CD1c-positive myeloid dendritic cell (primary cell): ENCODE results near the gene PPIG.
"Not testable (repeated sequence)": the region's sequence is repeated elsewhere in the genome, so short reads cannot be mapped to it uniquely, and the experiment has no call there.

Experiments
- DNase-seq: peaks from one replicate; pipeline ENCODE4 v3.0.0-alpha.2; 2016; ENCODE audit errors: extremely low spot score

The PPIG gene

DNA sequence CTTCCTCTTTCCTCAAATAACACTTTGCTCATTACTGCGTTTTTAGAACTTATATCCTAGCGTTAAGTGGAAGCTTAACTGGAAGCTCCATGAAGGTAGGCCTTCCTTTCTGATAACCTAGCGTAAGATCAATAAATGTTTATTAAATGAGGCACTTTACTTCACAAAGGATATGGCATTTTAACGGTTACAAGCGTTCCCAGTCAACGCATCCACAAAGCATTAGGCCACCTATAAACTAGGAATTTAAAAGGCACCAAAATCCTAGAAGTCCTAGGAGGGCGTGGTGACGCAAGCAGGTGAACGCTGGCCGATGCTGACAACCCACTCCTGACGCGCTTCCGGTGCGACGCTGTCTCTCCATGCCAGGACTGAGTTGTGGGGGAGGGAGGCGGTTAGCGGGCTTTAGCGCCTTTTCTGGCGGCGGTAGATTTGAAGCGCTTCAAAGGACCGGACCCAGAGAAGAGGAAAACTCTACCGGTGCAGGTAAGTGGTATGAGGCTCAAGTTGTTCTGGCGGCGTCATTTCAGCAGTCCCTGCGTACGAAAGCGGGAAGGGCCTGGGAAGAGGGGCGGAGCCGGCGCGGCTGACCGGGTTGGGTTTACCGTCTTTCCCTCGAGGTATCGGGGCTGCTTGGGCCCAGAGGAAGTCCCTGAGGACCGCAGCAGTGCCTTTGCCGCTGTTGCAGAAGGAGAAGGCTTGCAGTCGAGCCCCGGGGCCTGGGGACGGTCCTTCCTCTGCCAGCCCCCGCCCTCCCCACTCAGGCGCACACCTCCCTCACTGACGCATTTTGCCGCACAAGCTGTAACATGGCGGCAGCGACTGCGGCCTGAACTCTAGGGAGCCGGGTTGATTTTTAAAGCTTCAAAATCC, at the start of gene PPIG:
Gene PPIG (plus strand): TSS at position 347 of the 873 bp plus-strand sequence. CDS start 19,691 bp downstream, outside the sequence.
- DNase-seq: peak; percentile 94

DNA sequence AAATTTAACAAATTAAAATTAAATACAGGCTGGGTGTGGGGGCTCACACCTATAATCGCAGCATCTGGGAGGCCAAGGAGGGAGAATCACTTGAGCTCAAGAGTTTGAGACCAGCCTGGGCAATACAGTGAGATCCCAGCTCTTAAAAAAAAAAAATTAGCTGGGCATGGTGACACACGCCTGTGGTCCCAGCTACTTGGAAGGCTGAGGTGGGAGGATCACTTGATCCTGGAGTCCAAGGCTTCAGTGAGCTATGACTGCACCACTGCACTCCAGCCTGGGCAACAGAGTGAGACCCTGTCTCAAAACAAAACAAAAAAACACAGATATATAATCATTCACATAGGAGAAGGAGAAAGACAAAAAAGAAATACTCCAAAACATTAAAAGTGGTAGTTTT, 44.7 kb upstream of the PPIG start:
- not testable (repeated sequence) for DNase-seq

DNA sequence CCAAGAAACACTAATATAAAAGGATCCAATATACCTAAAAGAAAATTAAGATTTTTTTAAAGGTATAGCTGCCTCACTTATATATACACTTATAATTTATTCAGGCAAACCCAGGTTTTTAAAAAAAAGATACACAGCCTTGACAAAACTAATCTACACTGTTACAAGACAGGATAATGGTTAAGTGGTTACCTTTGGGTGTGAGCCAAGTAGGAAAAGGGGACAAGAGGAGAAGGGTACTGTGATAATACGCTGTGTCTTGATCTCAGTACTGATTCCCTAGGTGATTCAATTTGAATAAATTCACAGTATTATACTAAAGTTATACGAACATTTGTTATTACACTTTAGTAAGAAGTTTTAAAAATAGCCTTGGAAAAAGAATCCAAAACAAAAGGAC, 44.0 kb upstream of the PPIG start:
- DNase-seq: no peak

DNA sequence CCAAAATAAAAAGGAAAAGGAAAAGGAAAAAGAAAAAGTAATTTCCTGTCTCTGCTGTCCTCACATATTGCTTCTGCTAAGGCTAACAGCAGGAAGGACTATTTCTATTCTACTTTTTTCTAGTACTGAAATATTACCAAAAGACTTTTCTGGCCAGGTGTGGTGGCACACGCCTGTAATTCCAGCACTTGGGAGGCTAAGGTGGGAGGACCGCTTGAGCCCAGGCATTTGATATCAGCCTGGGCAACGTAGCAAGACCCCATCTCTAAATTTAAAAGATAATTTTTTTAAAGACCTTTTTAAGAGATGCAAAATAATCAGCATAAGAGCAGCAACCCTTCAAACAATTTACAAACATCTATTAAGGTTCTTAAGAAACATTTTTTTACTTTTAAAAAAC, 41.7 kb upstream of the PPIG start:
- no peak for DNase-seq

DNA sequence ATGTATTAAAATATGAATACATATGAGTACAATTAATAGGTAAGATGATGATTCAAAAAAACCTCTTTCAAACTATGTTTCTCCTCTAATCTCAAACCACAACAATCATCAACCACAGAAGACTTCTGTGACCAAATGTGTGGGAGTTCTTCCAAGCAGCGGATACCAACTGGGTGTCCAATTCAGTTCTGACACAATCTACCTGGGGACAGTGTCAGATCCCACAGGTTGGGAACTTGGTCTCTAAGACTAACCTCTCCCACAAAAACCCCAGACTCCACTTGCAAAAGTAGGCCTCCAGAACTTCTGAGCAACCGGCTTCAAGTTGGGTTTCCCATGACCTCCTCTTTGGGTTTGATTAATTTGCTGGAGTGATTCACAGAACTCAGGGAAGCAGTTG, 37.4 kb upstream of the PPIG start:
- no peak for DNase-seq

DNA sequence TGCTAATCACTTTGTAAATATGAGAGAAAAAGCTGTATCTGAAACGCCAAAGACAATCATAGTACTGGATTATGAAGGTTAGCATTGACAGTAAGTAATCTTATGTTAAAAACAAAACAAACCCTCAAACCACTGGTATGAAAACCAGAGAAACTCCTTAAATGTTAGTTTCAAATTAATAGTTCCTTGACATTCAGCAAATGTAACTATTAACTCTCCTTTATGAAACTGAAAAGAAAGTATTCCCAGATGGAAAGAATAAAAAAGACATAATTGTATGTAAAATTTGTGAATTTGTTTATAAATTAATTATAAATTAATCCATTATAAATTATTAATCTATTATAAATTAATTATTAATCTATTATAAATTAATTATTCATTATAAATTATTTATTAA, 22.8 kb upstream of the PPIG start:
- DNase-seq: no peak

DNA sequence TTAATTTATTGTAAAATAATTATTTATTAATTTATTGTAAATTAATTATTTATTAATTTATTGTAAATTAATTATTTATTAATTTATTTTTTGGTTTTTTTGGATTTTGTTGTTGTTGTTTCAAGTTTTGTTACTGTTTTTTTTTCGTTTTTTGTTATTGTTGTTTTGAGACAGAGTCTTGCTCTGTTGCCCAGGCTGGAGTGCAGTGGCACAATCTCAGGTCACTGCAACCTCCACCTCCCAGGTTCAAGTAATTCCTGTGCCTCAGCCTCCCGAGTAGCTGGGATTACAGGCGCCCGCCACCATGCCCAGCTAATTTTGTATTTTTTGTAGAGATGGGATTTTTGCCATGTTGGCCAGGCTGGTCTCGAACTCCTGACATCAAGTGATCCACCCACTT, 22.1 kb upstream of the PPIG start:
- DNase-seq: not testable (repeated sequence)

DNA sequence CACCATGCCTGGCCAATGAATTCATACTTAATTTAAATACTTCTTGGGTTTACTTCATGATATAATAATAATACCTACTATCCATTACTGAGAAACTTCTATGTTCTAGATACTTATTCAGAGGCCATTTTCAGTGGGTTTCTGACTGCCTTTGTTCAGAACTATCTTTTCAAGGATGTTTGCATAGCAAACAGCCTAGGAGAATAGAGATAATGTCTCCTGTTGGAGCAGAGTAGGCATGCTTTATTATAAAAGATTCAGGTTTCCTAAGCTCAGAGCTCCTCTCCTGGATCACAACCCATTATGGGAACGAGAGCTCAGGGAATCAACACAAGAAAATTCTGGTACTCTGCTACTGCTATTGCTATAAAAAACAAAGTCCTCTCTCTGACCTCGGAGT, 21.6 kb upstream of the PPIG start:
- DNase-seq: no peak

DNA sequence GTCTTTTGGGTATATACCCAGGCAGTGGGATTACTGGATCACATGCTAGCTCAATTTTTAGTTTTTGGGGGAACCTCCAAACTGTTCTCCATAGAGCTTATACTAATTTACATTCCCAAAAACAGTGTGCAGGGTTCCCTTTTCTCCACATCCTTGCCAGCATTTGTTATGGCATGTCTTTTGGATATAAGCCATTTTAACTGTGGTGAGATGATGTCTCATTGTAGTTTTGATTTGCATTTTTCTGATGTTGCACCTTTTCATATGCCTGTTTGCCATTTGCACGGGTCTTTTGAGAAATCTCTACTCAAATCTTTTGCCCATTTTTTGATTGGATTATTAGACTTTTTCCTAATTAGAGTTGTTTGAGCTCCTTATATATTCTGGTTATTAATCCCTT, 18.5 kb upstream of the PPIG start:
- DNase-seq: no peak

DNA sequence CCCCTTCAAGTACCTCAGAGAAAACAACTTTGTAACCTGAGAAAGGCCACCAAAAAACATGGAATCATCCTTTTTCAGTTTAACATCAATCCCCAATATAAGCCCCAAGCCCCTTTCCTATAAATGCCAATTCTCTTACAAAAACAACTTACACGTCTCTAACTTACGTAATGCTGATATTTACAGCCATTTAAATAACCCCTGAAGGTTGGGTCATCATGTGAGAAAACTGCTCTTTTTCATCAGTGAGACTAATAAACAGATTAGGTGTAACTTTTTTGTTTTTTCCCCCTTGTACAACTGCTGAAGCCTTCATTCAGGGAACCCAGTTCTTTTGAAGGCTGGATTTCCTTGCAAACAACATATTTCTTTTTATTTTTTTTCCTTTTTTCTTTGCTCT, 14.2 kb upstream of the PPIG start:
- no peak for DNase-seq

DNA sequence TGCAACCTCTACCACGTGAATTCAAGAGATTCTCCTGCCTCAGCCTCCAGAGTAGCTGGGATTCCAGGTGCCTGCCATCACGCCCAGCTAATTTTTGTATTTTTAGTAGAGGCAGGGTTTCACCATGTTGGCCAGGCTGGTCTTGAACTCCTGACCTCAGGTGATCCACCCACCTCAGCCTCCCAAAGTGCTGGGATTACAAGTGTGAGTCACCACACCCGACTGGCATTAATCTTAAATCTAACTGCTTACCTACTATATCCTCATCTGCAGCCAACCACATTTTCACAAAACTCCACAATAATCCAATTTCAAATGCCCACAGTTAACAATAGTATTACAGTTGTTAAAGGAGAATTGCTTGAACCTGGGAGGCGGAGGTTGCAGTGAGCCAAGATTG, 13.4 kb upstream of the PPIG start:
- DNase-seq: not testable (repeated sequence)

DNA sequence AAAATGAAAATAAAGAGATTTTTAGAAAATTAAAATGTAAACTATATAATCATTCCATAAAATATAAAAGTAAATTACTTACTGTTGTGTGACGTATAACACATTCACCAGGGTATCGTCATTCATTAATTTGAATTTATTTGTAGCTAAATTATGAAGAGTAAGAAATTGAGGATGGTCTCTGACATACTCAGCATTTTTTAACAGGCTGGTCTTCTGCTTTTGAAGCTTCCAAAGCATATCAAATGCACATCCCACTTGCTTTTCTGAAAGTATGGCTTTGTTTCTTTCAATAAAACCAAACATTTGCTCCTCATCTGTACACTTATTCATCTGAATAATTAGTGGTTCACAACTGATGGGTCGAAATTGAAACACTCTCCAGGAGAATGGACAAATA, 12.6 kb upstream of the PPIG start:
- no peak for DNase-seq

DNA sequence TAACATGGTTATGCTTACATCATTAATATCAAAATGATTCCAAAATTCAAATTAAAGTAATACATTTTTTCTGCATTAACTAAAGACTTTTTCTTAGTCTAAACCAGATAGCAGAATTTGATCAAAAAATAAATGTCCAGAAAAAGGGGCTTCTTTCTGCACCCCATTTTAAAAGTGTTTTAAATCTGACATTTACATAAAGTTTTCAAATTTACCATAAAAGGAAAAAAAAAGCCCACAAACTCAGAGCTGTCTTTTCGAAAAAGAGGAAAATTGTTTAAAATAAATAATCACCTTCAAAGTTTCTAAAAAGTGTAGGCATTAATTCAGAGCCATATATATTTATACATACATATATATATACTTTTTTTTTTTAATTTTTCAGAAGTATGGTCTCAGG, 12.0 kb upstream of the PPIG start:
- no peak for DNase-seq

DNA sequence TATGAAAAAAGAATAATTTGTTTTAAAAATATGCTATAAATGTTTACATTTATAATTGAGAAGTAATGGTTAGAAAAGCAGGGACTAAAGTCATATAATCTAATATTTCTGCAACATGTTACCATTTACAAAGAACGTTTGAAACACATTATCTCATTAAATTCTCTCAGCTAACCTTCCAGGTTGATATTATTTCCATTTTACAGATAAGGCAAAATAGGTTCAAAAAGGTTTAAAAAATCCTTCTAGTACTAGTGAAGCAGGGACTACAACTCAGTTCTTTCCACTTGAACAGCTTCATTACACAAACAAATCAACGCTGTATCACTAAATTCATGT, 11.4 kb upstream of the PPIG start:
- no peak for DNase-seq

DNA sequence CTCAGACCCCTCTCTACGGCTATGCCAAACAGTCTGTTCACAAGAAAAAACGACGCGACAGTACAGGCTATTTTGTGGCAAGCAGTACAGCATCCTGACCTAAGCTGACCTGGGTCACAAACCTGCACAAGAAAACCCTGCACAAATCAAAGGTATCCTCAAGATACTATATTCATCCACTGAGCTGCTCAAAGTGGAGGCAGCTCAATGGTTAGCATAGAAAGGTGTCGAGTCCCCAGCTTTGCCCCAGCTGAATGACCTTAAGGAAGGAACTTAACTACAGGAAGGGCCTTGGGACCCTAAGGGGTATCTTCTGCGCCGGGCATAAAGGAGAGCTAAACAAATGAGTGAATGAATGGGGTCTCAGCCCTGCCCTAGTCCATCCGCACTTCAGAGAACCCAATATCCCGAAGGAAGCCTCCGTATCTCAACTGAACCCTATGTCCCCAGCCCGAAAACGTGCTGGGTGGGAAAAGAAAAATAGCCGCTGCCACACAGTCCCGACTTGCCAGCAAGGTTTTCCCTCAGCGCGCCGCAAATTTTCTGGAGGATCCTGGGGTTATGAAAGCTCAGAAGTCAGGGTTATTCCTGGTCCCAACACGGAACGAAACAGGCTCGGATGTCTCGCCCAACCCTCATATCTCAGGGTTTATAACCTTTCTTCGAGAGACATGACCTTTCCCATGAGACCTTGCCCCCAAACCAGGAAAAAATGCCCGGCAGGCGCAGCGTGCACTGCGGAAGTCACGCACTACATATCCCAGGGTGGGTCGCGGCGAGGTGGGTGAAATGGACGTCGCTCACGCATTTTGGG, 10.8 kb upstream of the PPIG start, which contains the start of gene FASTKD1:
Gene FASTKD1 (minus strand): TSS at position 706 of the 814 bp plus-strand sequence. CDS start 1,836 bp downstream, outside the sequence.
- DNase-seq: peak; percentile 95

DNA sequence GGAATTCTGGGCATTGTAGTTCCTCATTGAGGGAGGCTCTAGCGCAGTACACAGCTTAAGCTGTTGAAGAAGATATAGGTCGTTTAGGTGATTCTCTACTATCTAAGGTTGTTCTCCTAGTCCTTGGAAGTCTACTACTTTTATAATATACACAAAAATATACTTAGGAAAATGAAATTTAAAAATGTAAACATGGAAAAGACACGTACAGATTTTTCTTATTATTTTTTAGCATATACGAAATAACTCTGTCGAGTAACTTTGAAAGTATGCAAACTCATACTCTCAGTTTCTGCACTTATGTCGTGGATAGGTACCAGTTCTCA, 10.2 kb upstream of the PPIG start:
- no peak for DNase-seq

DNA sequence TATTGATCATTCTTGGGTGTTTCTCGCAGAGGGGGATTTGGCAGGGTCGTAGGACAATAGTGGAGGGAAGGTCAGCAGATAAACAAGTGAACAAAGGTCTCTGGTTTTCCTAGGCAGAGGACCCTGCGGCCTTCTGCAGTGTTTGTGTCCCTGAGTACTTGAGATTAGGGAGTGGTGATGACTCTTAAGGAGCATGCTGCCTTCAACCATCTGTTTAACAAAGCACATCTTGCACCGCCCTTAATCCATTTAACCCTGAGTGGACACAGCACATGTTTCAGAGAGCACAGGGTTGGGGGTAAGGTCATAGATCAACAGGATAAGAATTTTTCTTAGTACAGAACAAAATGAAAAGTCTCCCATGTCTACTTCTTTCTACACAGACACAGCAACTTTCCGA, 9.6 kb upstream of the PPIG start:
- not testable (repeated sequence) for DNase-seq

DNA sequence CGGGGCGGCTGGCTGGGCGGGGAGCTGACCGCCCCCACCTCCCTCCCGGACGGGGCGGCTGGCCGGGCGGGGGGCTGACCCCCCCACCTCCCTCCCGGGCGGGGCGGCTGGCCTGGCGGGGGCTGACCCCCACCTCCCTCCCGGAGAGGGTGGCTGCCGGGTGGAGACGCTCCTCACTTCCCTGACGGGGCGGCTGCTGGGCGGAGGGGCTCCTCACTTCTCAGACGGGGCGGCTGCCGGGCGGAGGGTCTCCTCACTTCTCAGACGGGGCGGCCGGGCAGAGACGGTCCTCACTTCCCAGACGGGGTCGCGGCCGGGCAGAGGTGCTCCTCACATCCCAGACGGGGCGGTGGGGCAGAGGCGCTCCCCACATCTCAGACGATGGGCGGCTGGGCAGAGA, 8.9 kb upstream of the PPIG start:
- DNase-seq: not testable (repeated sequence)

DNA sequence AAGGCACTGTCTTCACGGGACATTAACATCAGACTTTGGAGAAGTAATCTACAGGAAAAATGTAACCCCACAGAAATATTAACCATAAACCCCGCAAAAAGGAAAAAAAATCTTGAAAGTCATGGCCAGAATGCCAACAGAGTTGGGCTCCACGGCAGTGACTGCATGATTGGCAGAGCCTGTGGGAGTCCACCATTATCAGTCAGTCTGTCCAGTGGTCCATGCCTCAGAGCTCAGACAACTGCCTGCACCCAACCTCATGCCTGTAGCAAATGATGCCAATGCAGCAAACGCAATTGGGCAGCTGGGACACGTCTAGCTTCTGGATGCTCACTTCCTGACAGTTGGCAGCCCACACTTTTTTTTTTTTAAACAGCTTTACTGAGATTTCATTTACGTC, 5.1 kb upstream of the PPIG start:
- no peak for DNase-seq

DNA sequence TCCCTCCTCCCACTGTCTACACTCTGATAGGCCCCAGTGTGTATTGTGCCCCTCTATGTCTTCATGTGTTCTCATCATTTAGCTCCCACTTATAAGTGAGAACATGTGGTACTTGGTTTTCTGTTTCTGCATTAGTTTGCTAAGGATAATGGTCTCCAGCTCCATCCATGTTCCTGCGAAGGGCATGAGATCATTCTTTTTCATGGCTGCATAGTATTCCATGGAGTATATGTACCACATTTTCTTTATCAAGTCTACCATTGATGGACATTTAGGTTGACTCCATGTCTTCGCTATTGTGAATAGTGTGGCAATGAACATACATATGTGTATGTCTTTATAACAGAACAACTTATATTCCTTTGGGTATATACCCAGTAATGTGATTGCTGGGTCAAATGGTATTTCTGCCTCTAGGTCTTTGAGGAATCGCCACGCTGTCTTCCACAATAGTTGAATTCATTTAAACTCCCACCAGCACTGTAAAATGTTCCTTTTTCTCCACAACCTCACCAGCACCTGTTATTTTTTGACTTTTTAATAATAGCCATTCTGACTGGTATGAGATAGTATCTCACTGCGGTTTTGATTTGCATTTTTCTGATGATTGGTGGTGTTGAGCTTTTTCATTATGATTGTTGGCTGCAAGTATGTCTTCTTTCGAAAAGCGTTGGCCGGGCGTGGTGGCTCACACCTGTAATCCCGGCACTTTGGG, 1.4 kb upstream of the PPIG start:
- DNase-seq: not testable (repeated sequence)

DNA sequence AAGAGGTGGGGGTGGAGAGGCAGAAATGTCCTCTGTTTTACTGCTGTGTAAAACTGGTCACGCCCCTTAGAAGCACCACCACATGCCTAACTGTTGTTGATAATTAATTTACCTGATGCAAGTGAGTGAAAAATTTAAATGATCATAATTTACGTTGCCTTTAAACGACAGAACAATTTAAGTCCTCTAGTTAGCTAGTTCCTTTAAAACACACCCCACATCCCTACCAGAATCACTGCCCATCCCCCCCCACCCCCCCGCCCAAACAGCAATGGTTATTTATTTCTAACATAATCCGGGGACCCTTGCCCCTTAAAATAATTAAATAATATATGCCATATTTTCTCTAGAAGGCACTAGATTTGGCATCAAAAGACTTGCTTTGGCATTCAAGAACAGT, 633 bp upstream of the PPIG start:
- no peak for DNase-seq

DNA sequence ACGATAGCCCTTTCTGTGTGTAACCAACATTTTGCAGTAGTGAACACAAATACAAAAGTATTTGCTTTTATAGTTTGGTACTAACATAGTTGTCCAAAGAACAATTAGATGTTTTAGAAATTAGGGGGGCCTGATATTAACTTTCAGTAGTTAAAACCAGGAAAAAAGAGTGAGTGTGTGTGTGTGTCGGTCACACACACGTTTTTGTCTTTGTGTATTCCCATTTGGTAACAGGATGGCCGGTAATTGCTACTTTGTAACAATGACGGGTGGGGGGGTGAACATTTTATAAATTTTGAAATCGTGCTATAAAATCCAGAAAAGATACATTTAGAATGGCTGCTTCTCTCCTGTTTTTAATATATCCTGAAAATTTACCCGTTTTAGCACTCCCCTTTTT, 1.5 kb downstream of the PPIG start:
- DNase-seq: no peak

DNA sequence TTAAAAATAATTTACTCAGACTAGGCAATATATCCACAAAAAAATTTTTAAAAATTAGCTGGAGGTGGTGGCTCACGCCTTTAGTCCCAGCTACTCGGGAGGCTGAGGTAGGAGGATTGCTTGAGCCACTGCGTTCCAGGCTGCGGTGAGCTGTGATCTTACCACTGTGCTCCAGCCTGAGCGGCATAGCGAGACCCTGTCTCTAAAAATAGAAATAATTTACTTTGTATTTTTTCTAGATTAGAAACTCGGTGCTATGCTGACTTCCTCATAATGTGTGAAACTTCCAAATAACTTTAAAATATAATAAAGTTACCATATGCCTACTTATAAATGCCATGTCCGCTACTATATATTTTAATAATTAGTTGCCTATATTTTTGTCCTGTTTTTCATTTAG, 6.7 kb downstream of the PPIG start:
- no peak for DNase-seq
